Putamen (tissue), 1 donor: ENCODE data around the gene DPAGT1.
"Not testable (repeated sequence)": the region's sequence is repeated elsewhere in the genome, so short reads cannot be mapped to it uniquely, and the experiment has no call there.

Experiments
- DNase-seq: peaks from one replicate; pipeline ENCODE4 v3.0.0-alpha.2; 2016; ENCODE audit warnings: low spot score

The DPAGT1 gene

GRCh38 chr11:119115484-119116234, 14.0 kb upstream of the DPAGT1 start:
- no peak for DNase-seq

- DNase-seq = no peak
Measured at GRCh38 chr11:119114351-119114750, 12.7 kb upstream of the DPAGT1 start.

- DNase-seq = no peak
Measured at GRCh38 chr11:119113716-119114115, 12.1 kb upstream of the DPAGT1 start.

DNA sequence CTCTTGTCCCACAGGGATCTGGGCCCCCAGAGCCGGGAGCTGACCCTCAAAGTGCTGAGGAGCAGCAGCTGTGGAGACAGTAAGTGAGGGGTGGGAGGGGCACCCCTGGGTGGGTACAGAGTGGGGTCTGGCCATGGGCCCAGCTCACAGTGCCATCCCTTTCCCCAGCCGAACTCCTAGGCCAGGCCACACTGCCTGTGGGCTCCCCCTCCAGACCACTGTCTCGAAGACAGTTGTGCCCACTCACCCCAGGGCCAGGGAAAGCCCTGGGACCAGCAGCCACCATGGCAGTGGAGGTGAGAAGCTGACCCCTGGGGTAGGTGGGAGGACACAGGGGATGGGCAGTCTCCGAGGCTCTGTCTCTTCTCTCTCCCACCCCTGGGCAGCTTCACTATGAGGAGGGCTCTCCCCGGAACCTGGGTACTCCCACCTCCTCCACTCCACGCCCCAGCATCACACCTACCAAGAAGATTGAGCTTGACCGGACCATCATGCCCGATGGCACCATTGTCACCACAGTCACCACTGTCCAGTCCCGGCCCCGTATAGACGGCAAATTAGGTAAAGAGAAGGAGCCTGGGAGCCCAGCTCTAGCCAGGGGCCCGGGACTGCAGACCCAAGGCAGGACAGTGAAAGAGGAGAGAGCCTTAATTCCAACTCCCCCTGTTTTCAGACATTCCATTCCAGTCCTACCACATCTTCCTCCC, 10.8 kb upstream of the DPAGT1 start:
- DNase-seq = no peak

DNA sequence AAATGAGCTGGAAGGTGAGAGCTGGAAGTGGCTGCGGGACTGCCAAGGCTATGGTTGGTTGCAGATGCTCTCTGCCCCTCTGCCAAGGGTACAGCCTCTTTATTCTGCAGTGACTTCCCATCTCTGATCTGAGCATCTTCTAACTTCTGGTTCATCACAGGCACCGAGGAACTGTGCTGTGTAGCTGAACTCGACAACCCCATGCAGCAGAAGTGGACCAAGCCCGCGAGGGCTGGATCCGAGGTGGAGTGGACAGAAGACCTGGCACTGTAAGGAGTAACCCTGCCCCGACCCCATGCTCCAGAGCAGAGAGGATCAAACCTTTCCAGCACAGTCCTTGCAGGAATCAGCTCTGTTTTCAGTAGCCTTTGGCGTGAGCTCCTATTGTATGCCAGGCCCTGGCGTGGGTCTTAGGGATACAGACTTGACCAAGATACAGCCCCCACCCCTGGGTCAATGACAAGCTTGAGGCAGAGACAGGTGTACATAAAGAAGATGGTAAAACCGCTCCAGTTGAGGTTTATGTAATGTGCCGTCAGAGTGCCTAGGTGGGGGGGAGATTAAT, 9.8 kb upstream of the DPAGT1 start:
- no peak for DNase-seq

DNA sequence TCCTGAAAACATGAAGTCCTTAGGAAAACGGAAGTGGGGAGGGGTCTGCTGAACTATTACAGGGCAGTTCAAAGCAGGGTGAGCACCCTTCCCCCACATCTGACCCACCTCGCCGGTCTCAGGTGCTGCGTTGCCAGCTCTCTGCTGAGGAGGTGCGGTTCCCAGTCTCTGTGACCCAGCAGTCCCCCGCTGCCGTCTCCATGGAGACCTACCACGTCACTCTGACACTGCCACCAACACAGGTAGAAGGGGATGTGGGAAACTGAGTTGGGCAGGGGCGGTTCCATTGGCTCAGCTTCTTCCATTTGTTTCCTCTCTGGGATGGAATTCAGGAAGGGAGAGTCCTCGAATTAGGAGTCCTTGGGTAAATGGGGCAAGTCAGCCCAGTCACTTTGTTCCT, 8.8 kb upstream of the DPAGT1 start:
- peak; percentile 75 for DNase-seq

- no peak for DNase-seq
Measured at GRCh38 chr11:119109843-119110242, 8.2 kb upstream of the DPAGT1 start.

DNA sequence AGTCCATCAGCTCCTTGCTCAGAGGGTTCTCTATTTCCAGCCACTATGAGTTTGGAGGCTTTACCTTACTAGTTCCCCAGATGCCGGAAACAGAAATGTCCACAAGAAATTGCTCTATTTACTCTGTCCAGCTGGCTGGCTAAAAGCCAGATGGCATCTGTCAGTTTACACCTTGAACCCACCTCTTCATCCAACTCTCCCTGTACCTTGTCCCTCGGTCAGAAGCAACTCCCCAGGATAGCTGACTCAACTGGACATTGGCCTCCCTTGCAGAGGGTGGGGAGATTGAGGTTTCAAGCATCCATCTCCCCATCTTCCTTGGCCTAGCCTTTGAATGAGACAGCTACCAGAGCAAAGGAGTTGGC, 7.2 kb upstream of the DPAGT1 start:
- DNase-seq = no peak

DNA sequence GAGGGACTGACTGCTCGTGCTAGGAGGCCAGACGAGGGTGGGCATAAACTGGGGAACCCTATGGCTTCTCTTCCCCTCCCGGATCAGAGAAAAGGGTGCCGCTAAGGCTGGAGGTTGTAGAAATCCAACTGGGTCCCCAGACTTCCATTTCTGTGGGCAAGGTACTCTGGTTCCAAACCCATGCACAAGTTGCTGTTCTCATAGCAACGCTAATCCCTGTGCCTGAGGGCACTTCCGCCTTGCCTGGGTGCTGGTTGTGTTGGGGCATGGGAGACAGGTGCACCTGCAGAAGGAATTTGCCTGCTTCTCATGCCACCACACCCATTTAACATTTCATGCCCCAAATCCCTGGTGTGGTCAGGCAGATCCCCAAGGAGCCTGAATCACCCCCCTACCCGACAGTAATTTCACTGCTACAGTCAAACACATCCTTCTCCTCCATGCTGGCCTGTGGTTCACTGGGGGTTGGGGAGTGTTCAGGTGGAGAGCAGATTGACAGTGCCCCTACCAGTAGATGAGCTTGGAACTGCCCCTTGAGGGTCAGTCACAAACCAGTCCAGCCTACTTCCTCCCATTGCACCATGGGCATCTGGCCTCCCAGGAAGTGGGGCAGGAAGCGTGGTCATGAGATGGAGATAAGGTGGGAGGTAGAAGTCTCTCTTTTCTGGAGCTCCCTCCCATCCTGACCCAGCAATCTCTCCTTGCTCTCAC, 6.6 kb upstream of the DPAGT1 start:
- DNase-seq = no peak

- no peak for DNase-seq
Measured at GRCh38 chr11:119107538-119108145, 6.0 kb upstream of the DPAGT1 start.

DNA sequence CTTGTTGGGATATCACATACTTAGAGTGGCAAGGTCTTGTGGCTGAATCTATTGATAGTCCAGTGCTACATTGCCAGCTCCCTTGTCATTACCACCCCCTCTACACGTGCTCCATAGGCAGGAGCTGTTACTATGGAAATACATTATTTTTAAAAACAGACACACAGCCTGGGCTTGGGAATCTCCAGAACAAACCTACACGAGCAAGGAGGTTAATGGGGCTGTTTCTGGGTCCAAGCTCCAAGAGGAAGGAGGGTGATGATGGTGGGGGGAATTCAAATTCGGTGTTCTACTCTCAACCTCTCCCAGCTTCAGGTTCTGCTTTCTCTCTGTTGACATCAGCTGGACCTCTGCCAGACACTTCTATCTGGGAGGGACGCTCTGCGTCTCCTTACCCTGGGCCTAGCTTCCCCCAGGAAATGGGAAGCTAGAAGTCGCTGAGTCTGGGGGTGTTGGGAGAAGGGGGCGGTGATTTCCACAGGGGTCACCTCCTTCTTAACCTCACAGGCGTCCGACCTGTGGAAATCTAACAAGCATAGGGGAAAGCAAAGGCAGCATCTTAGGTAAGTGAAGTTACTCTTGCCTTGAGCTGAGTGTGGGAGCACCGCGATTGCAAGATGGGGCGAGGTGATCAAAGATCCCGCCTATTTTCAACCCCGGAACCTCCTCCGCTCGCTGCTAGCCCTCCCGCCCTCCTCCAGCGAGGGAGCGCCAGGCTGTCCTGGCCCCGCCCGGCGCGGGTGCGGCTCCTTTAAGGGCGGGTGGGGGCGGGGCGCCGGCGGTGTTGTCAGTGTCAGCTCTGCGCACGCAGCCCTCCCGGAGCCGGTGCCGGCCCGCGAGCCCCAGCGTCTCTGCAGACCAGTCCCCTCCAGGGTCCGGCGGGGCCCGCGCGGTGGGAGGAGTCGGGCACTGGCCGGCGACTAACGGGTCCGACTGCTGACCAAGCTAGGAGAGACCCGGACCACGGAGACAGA, 5.2 kb upstream of the DPAGT1 start, which contains the start of gene C2CD2L:
Gene C2CD2L (plus strand): TSS at position 781 of the 974 bp plus-strand sequence. CDS start 398 bp downstream, outside the sequence.
- DNase-seq = peak; percentile 91

- no peak for DNase-seq
Measured at GRCh38 chr11:119103793-119104192, 2.1 kb upstream of the DPAGT1 start.

DNA sequence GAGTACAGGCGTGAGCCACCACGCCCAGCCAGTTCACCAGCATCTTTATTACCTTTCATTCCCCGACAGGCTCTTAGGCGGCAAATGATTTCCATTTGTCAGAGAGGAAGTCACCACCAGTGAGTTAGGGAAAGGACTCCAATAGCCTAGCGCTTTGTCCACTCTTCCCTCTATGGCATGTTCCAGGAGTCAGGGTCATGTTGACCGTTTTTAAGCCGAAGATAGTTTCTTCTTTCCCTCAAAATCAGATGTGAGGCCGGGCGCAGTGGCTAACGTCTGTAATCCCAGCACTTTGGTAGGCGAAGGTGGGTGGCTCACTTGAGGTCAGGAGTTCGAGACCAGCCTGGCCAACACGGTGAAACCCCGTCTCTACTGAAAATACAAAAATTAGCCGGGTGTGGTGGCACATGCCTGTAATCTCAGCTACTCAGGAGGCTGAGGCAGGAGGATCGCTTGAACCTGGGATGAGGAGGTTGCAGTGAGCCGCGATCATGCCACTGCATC, 1.6 kb upstream of the DPAGT1 start:
- DNase-seq = not testable (repeated sequence)

- no peak for DNase-seq
Measured at GRCh38 chr11:119100994-119101758, 477 bp downstream of the DPAGT1 start.

GRCh38 chr11:119100246-119100970, 1.2 kb downstream of the DPAGT1 start:
- no peak for DNase-seq

DNA sequence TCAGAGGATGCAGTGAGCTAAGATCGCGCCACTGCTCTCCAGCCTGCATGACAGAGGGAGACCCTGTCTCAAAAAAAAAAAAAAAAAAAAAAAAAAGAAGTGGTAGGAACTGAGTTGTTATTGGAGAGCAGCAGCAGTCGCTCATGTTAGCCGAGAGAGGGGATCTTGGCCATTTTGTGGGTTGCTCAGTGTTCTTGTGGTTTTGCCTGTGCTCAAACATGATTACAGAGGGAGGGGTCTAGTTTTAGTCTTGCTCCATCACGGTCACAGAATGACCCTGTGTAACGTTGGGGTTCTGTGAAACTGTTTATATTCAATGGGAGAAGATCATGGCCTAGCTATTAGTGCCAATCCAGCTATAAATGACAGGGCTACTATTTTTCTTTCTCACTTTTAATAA, 1.9 kb downstream of the DPAGT1 start:
- no peak for DNase-seq

- peak; percentile 100 for DNase-seq
Measured at GRCh38 chr11:119095066-119095880, 6.4 kb downstream of the DPAGT1 start.

DNA sequence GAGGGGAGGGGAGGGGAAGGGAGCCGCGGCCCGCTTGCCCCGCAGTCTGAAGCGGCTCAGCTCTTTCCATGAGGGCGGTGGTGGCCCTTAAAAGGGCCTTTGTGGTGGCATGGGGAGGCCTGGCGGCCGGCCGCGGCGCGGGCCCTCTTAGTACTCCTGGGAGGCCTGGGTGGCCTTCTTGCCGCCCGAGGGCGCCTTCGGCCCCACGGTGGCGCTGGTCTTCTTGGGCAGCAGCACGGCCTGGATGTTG, 6.9 kb downstream of the DPAGT1 start:
- DNase-seq = peak; percentile 83
